ENCODE results near the gene MCOLN1. TPM values are rescaled to one million over a fixed set of nuclear protein-coding genes. Genes with fewer than 3 reads are reported as not detected.

MCOLN1 gene
- total and polyA plus RNA-seq, 2 experiments from 2014 or later, result 15.5 to 55.5 TPM

DNA sequence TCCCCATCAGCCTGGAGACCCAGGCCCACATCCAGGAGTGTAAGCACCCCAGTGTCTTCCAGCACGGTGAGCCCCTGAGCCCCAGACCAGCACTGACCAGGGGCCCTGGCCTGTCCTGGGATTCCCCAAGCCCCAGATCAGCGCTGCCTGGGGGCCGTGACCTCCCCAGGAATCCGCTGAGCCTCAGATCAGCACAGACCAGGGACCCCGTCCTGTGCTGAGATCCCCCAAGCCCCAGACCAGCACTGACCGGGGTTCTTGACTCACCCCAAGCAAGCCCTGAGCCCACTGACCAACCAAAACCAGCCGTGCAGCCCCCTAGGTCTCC is 5.7 kb downstream of the MCOLN1 start:
- DNase-seq (ENCODE audit: low spot score), result no peak
- TF ChIP-seq, protein P1, sequence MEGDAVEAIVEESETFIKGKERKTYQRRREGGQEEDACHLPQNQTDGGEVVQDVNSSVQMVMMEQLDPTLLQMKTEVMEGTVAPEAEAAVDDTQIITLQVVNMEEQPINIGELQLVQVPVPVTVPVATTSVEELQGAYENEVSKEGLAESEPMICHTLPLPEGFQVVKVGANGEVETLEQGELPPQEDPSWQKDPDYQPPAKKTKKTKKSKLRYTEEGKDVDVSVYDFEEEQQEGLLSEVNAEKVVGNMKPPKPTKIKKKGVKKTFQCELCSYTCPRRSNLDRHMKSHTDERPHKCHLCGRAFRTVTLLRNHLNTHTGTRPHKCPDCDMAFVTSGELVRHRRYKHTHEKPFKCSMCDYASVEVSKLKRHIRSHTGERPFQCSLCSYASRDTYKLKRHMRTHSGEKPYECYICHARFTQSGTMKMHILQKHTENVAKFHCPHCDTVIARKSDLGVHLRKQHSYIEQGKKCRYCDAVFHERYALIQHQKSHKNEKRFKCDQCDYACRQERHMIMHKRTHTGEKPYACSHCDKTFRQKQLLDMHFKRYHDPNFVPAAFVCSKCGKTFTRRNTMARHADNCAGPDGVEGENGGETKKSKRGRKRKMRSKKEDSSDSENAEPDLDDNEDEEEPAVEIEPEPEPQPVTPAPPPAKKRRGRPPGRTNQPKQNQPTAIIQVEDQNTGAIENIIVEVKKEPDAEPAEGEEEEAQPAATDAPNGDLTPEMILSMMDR (IDR thresholded peaks at IDR 0.05; ENCODE audit: poor library complexity), result no peak
- no peak for TF ChIP-seq EZH2 (IDR thresholded peaks at IDR 0.05; ENCODE audit: borderline replicate concordance)
- TF ChIP-seq EZH2phosphoT487 (IDR thresholded peaks at IDR 0.05; ENCODE audit: low read depth, severe bottlenecking, unreplicated experiment), result no peak
- Histone ChIP-seq H3K27me3 (no peaks in the 10 kb centered on the region), H3K4me2 (no peak overlapping the region), H3K27ac (no peak overlapping the region), H3K4me3 (no peak overlapping the region), H3K36me3 (replicated peaks; ENCODE audit: insufficient read depth, low read depth) (no peaks in the 10 kb centered on the region), H4K20me1 (ENCODE audit: insufficient read depth, poor library complexity, severe bottlenecking) (no peaks in the 10 kb centered on the region), H3K9me2 (replicated peaks; ENCODE audit: insufficient read depth) (no peaks in the 10 kb centered on the region), H2AFZ (no peak overlapping the region), H3K79me2 (peaks cover 12% of the 10 kb centered on the region), H3K9me3 (ENCODE audit: low read depth) (no peaks in the 10 kb centered on the region), H3K4me1 (ENCODE audit: insufficient read depth) (peaks cover 7% of the 10 kb centered on the region)
- 95% methylated on average over 7 of the region's 7 CpGs for WGBS (ENCODE audit: low lambda C conversion rate, missing lambda C conversion rate)

DNA sequence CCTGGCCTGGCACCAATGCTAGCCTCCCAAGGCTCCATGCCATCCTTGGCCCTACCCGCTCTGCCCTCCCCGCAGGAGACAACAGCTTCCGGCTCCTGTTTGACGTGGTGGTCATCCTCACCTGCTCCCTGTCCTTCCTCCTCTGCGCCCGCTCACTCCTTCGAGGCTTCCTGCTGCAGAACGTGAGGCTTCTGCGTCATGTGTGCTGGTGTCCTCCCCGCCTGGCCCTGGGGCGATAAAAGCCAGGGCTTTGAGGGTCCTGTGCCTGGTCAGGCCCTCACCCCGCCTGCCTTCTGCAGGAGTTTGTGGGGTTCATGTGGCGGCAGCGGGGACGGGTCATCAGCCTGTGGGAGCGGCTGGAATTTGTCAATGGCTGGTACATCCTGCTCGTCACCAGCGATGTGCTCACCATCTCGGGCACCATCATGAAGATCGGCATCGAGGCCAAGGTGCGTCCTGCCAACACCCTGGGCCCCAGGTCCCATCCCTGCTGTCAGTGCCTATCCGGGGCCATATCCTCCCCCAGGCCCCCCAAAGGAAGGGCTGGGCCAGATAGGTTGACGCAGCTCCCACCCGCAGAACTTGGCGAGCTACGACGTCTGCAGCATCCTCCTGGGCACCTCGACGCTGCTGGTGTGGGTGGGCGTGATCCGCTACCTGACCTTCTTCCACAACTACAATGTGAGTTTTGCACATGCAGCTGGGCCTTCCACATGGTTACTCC is 6.3 kb downstream of the MCOLN1 start:
- WGBS (ENCODE audit: low lambda C conversion rate, missing lambda C conversion rate), result 95% methylated on average over 31 of the region's 32 CpGs
- TF ChIP-seq EZH2phosphoT487 (IDR thresholded peaks at IDR 0.05; ENCODE audit: low read depth, severe bottlenecking, unreplicated experiment), result no peak
- no peak for TF ChIP-seq EZH2 (IDR thresholded peaks at IDR 0.05; ENCODE audit: borderline replicate concordance)
- TF ChIP-seq, protein P1 (IDR thresholded peaks at IDR 0.05; ENCODE audit: poor library complexity), result no peak

DNA sequence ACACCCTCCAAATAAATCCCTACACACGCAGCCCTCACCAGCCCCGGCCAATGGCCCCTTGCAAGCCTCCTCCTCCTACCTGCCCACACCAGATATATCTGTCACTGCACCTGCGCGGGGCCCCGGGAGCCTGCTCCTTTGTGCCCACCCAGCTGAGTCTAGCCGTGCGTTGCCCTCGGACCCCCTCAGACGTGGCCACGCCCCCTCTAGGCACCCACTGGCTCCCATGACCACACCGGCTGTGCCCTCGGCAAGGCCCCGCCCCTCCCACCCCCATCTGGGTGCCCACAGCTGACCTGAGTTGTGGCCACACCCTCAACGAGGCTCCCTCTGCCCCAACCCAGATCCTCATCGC is 6.8 kb downstream of the MCOLN1 start:
- Histone ChIP-seq H3K4me1 (ENCODE audit: insufficient read depth) (no peaks in the 10 kb centered on the region), H3K27me3 (no peaks in the 10 kb centered on the region), H3K4me2 (no peak overlapping the region), H2AFZ (no peak overlapping the region), H3K79me2 (peaks cover 2% of the 10 kb centered on the region), H3K4me3 (no peak overlapping the region), H3K9me2 (replicated peaks; ENCODE audit: insufficient read depth) (no peaks in the 10 kb centered on the region), H3K27ac (no peak overlapping the region), H4K20me1 (ENCODE audit: insufficient read depth, poor library complexity, severe bottlenecking) (no peaks in the 10 kb centered on the region), H3K9me3 (ENCODE audit: low read depth) (no peaks in the 10 kb centered on the region), H3K36me3 (replicated peaks; ENCODE audit: insufficient read depth, low read depth) (no peaks in the 10 kb centered on the region)
- 85% methylated on average over 9 of the region's 15 CpGs for WGBS (ENCODE audit: low lambda C conversion rate, missing lambda C conversion rate)
- no peak for DNase-seq (ENCODE audit: low spot score)
- TF ChIP-seq EZH2 (IDR thresholded peaks at IDR 0.05; ENCODE audit: borderline replicate concordance) (no peak), EZH2phosphoT487 (IDR thresholded peaks at IDR 0.05; ENCODE audit: low read depth, severe bottlenecking, unreplicated experiment) (no peak)

More for the DNA sequence above, 6.3 kb downstream of the MCOLN1 start:
- H2AFZ ChIP-seq, result no peak overlapping the region
- H3K4me3 ChIP-seq, result no peak overlapping the region
- no peak overlapping the region for H3K4me2 ChIP-seq
- H3K27ac ChIP-seq, result no peak overlapping the region
- no peak for DNase-seq (ENCODE audit: low spot score)
- H3K9me2 ChIP-seq (replicated peaks; ENCODE audit: insufficient read depth), result no peaks in the 10 kb centered on the region
- no peaks in the 10 kb centered on the region for H4K20me1 ChIP-seq (ENCODE audit: insufficient read depth, poor library complexity, severe bottlenecking)
- H3K79me2 ChIP-seq, result peaks cover 7% of the 10 kb centered on the region
- peaks cover 2% of the 10 kb centered on the region for H3K4me1 ChIP-seq (ENCODE audit: insufficient read depth)
- no peaks in the 10 kb centered on the region for H3K36me3 ChIP-seq (replicated peaks; ENCODE audit: insufficient read depth, low read depth)
- H3K9me3 ChIP-seq (ENCODE audit: low read depth), result no peaks in the 10 kb centered on the region
- no peaks in the 10 kb centered on the region for H3K27me3 ChIP-seq

DNA sequence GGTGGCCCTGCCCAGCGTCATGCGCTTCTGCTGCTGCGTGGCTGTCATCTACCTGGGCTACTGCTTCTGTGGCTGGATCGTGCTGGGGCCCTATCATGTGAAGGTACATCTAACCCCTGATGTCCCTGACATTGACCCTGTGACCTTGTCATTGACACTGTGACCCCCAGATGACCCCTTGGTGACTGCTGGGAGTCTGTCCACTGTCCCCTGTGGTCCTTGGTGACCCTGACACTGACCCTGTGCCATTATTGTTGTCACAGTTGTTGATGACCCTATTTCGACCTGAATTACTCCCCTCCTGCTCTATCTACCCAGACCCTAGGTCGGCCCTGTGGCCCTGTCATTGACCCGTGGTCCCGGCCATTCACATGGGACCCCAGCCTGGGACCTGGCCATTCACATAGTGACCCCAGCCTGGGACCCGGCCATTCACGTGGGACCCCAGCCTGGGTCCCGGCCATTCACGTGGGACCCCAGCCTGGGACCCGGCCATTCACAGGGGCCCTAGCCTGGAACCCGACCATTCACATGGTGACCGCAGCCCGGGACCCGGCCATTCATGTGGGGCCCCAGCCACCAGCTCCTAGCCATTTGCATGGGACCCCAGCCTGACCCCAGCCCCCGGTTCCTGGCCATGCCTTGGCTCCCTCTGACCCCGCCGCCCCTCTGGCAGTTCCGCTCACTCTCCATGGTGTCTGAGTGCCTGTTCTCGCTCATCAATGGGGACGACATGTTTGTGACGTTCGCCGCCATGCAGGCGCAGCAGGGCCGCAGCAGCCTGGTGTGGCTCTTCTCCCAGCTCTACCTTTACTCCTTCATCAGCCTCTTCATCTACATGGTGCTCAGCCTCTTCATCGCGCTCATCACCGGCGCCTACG is 7.4 kb downstream of the MCOLN1 start:
- Histone ChIP-seq H3K4me3 (no peak overlapping the region), H3K9me3 (ENCODE audit: low read depth) (no peaks in the 10 kb centered on the region), H3K27me3 (no peaks in the 10 kb centered on the region), H3K36me3 (replicated peaks; ENCODE audit: insufficient read depth, low read depth) (no peaks in the 10 kb centered on the region), H3K27ac (no peak overlapping the region), H3K4me2 (no peak overlapping the region), H3K79me2 (no peaks in the 10 kb centered on the region), H3K9me2 (replicated peaks; ENCODE audit: insufficient read depth) (no peaks in the 10 kb centered on the region), H2AFZ (no peak overlapping the region), H3K4me1 (ENCODE audit: insufficient read depth) (no peaks in the 10 kb centered on the region), H4K20me1 (ENCODE audit: insufficient read depth, poor library complexity, severe bottlenecking) (no peaks in the 10 kb centered on the region)
- DNase-seq (ENCODE audit: low spot score), result no peak
- WGBS (ENCODE audit: low lambda C conversion rate, missing lambda C conversion rate), result 98% methylated on average over 31 of the region's 33 CpGs
- no peak for TF ChIP-seq EZH2 (IDR thresholded peaks at IDR 0.05; ENCODE audit: borderline replicate concordance)
- TF ChIP-seq EZH2phosphoT487 (IDR thresholded peaks at IDR 0.05; ENCODE audit: low read depth, severe bottlenecking, unreplicated experiment), result no peak
- TF ChIP-seq, protein P1 (IDR thresholded peaks at IDR 0.05; ENCODE audit: poor library complexity), result no peak

Measured in hepatocyte (in vitro differentiated cells).